ENCODE data around the gene FBXO42. TPM values are rescaled to one million over a fixed set of nuclear protein-coding genes. Genes with fewer than 3 reads are reported as not detected.
"Not testable (repeated sequence)": the region's sequence is repeated elsewhere in the genome, so short reads cannot be mapped to it uniquely, and the experiment has no call there.

Gene FBXO42
- total RNA-seq, 1 donor from 2014 or later: 28.5 TPM

DNA sequence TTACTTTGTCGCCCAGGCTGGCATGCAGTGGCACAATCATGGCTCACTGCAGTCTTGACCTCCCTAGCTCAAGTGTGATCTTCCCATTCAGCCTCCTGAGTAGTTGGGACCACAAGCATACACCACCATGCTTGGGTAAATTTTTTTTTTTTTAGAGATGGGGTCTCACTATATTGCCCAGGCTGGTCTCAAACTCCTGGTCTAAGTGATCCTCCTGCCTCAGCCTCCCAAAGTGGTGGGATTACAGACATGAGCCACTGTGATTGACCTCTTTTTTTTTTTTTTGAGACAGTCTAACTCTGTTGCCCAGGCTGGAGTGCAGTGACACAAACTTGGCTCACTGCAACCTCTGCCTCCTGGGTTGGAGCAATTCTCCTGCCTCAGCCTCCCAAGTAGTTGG, 106.0 kb downstream of the FBXO42 start:
- FAIRE-seq; DNase-seq (ENCODE audit: low spot score in 2 of 2): not testable (repeated sequence)

GRCh38 chr1:16245476-16246196, 106.6 kb downstream of the FBXO42 start:
- FAIRE-seq (no peak), DNase-seq (ENCODE audit: low spot score in 2 of 2) (no peak)

GRCh38 chr1:16244650-16245285, 107.5 kb downstream of the FBXO42 start:
- DNase-seq (ENCODE audit: low spot score in 2 of 2) (no peak), FAIRE-seq (no peak)

DNA sequence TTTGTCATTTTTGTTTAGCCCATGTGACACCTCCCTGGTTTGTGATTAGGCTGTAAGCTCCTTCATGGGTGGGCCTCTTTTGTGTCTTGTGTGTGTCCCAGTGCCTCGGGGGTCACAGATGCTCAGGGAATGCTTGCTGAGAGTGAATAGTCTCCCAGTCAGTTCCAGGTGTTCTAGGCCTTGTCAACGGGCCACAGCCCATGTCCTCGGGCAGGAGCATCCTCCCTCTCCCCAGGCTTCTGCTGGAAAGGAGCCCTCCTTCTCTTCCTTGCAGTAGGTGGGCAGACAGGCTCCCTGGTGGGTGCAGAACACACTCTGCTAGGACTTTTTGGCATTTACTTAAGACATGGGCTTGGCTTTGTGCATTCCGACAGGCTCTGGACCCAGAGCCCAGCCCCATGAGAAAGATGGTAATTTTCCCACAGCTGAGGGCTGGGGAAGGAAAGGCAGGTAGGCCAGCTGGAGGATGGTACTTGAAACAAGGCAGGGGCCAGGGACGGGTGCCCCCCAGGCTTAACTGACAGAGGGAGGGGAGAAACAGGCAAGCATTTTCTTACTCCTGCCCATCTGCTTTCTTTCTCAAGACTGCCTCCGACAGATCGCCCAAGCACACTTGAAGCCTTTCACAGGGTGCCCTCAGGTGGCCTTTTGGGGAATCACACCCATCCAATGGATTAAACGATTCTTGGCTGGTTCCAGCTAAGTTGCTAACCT, 108.2 kb downstream of the FBXO42 start:
- FAIRE-seq (no peak), DNase-seq (ENCODE audit: low spot score in 2 of 2) (peak in 1 of 2 donors; percentile 75)

DNA sequence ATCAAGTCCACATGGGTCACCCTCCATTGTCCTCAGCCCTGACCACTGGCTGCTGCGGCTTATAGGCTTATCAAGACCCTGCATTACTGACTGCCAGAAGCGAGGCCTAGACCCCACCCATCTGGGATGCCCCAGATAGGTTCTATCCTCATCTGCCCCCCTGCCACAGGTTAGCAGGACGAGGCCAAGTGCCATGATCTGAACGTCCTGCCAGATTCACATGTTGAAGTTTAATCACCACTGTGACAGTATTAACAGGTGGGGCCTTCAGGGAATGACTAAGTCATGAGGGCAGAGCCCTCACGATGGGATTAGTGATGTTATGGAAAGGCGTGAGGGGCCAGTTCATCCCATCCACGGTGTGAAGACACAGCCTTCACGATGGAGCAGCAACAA, 109.1 kb downstream of the FBXO42 start:
- DNase-seq (ENCODE audit: low spot score in 2 of 2) (no peak), FAIRE-seq (no peak)

DNA sequence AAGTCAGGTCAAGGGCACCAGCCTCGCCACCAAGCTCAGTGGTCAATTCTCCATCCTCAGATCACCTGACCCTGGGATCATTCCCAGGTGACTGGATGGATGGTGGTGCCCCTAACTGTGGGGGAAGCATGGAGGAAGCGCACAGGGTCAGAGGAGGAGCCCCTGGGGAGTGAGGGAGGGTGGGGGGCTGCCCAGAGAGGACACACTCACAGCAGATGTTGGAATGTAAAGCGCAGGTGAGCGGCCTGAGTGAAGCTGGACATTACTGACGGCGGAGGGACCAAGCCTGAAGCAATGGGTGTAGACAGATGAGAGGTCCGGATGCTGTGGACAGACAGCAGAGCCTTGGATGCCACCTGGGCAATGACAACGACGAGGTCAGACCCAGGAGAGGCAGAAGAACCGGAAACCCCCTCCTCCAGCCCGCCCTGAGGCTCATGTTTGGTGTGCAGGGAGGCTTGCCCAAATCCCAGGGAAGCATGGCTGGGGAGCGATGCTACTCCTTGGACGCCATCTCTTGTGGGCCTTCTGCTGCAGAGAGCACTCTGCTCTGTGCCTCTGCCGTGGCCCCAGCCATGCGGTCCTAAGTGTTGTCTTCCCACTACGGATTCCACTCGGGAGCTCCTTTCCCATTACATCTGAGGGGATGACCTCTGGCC, 109.6 kb downstream of the FBXO42 start:
- FAIRE-seq (no peak), DNase-seq (ENCODE audit: low spot score in 2 of 2) (no peak)

GRCh38 chr1:16241221-16241708, 111.0 kb downstream of the FBXO42 start:
- DNase-seq (ENCODE audit: low spot score in 2 of 2) (no peak), FAIRE-seq (no peak)

DNA sequence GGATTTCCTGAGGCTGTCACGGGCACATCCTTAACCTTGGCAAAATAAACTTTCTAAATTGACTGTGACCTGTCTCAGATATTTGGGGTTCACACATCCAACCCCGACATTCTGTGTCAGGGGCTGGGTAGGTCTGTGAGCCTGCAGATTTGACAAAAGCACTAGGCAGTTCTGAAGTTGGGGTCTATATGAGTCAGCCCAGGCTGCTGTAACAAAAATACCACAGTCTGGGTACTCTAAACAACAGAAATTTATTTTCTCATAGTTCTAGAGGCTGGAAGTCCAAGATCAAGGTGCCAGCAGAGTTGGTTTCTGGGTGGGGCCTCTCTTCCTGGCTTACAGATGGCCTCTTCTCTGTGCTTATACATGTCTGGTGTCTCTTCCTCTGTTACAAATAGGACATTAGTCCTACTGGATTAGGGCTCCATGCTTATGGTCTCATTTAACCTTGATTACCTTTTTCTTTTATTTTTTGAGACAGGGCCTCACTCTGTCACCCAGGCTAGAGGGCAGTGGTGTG, 112.2 kb downstream of the FBXO42 start:
- FAIRE-seq: no peak

GRCh38 chr1:16237343-16237830, 114.9 kb downstream of the FBXO42 start:
- no peak for FAIRE-seq
- DNase-seq (ENCODE audit: low spot score in 2 of 2): no peak

More for the DNA sequence above, 112.2 kb downstream of the FBXO42 start:
- DNase-seq (ENCODE audit: low spot score in 2 of 2): no peak

DNA sequence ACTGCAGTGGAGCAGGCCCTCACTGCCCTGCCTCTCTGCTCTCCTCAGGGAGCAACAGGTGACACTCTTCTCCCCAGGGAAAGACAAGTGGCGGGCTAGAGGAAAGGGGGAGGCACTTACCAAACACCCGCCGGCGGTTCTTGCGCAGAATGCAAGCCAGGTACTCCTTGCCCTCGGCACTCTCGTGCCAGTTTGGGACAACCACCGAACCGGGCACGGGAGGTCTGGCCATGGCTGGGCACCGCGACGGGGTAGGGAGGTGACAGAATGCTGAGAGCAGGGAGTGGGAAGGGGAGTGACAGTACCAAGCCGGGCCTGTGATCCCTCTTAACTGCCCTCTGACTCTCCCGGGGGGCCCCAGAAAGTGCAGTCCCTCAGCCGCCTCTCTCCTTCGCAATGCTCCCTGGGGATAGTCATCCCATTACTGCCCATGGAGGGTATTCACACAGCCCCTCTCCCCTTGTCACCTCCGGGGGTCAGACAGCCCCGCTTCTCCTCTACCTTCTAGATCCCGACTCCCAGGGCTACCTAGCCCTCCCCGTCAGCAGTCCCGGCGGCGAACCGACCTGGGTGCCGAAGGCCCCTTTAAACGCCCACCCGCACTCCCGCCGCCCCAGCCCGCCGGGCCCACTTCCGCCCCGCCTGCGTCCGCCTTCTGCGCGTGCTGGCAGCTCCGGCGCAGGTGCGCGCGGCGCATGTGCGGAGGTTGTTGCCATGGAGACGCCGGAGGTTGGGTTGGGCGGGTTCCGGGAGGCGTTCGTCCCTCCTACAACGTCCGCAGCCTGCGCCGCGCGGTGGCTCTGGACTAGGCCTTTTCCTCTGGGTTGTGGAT, 115.6 kb downstream of the FBXO42 start, which contains the start of gene CPLANE2:
CPLANE2 (minus strand) TSS at position 673 of the 832 bp plus-strand sequence; CDS start at position 232, 441 bp downstream.
- no peak for FAIRE-seq
- DNase-seq (ENCODE audit: low spot score in 2 of 2): peak; percentile 87 to 93

DNA sequence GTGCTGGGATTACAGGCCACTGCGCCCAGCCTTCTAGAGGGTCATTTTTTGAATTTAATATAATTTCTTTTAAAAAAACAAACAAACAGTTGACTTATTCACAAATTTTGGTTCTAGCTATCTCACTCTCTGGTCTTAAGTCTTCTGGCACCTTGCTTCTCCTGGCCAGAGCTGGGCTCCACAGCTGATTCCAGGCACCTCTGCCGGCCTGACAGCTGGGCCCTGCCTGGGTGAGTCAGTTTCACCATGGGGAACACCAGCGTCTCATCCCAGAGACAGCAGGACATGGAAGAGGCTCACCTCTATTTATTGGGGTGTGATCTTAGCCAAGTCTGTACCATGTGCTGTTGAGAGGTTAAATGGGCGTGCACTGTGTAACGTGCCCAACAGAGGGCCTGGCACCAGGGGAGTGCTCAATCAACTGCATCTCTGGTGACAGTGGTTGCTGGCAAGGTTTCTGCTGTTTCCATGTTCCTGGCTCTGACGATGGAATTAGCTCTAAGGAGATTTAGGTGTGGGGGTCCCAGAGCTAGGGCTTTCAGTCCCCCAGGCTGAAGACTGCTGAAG, 116.3 kb downstream of the FBXO42 start:
- DNase-seq (ENCODE audit: low spot score in 2 of 2): no peak
- FAIRE-seq: no peak

GRCh38 chr1:16235347-16235746, 116.9 kb downstream of the FBXO42 start:
- DNase-seq (ENCODE audit: low spot score in 2 of 2) (no peak), FAIRE-seq (no peak)

DNA sequence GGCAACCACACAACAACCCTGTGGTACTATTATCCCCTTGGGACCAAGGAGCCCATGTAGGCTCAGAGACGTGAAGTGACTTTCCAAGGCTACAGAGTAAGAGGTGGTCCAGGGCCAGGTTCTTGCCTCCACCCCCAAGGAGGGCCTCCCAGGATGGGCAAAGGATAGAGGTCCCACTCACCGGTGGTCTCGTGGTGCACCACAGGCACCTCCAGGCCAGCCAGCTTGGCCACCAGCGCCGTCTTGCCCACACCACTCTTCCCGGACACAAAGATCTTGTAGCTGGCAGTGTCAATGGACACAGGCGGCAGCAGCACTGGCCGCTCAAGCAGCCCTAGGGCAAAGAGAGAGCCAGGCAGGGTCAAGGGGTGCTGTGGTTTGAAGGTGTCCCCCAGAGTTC, 118.8 kb downstream of the FBXO42 start:
- no peak for DNase-seq (ENCODE audit: low spot score in 2 of 2)
- FAIRE-seq: no peak

- no peak for DNase-seq (ENCODE audit: low spot score in 2 of 2)
- FAIRE-seq: no peak
Measured at GRCh38 chr1:16232316-16232710, 120.0 kb downstream of the FBXO42 start.

DNA sequence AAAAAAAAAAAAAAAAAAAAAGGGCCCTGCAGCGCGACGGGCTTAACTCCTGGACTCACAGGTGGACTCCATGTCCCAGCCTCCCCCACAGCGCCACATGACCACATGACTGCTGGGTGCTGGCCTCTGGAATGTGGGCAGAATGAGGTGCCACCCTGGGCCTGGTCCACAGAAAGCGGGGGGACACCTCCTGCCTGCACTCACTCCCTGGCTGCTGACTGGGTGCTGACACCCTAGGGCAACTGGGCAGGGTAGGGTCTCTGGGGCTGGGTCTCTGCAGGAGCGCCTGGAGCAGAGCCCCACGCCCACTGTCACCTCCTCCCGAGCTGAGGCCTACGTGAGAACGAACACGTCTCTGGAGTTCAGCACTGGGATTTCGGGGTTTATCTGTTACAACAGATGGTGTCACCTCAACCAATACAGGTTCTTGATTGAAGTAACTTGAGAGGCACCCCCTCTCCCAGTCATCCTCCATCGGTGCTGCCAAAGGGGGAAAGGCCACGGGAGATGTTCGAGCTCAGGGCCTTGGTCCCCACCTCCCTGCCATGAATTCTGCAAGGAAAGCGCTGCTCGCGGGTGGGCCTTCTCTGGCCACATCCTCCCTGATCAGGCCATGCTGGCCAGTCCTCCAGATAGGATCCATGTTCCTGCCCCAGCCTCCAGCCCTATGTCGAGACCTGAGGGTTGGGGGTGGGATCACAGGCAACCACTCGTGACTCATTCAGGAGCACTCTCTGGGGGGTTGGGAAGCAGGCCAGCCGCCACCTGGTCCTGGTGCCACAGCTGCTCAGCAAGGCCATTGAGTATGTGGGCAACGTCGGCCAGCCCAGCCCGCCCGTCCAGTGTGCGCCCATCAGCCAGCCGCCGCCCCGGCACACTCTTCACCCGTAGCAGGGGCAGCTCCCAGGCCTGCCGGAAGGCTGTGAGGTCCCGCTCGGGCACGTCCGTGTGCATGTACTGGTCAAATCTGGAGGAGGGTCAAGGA, 120.7 kb downstream of the FBXO42 start:
- FAIRE-seq (no peak), DNase-seq (ENCODE audit: low spot score in 2 of 2) (no peak)

GRCh38 chr1:16230744-16231143, 121.5 kb downstream of the FBXO42 start:
- no peak for DNase-seq (ENCODE audit: low spot score in 2 of 2)
- no peak for FAIRE-seq

- FAIRE-seq (no peak), DNase-seq (ENCODE audit: low spot score in 2 of 2) (no peak)
Measured at GRCh38 chr1:16229976-16230740, 122.1 kb downstream of the FBXO42 start.
